SK-N-SH treated with all-trans-retinoic acid at 6 μM for 48 hours (cell line): ENCODE measurements around the gene ZNF599.

Experiments
- ATAC-seq: fragments of 200-7000 bp; cut with Tn5 transposase; 3 replicates; pipeline ENCODE4 v1.9.1; 2020; ENCODE audit warnings: mild to moderate bottlenecking, moderate library complexity
- ARNTL ChIP-seq: fragments of 450-650 bp; formaldehyde crosslinking; IDR thresholded peaks from 2 replicates; pipeline ENCODE4 v1.5.0; 2020; ENCODE audit warnings: low read depth, mild to moderate bottlenecking, moderate library complexity, borderline replicate concordance
- BACH2 ChIP-seq: fragments of 250-450 bp; sonication (Bioruptor Pico); IDR thresholded peaks from 2 replicates; pipeline ENCODE4 v1.9.0; 2021; ENCODE audit warnings: mild to moderate bottlenecking, borderline replicate concordance
- CREB5 ChIP-seq: fragments of 250-450 bp; sonication (Bioruptor Pico); IDR thresholded peaks from 2 replicates; pipeline ENCODE4 v1.5.1; 2020; ENCODE audit warnings: low read depth, mild to moderate bottlenecking, moderate library complexity
- CSDC2 ChIP-seq: fragments of 250-450 bp; sonication (Bioruptor Pico); IDR thresholded peaks from 2 replicates; pipeline ENCODE4 v1.5.0; 2020; ENCODE audit warnings: mild to moderate bottlenecking, moderate library complexity
- CSRNP3 ChIP-seq: fragments of 250-450 bp; sonication (Bioruptor Pico); IDR thresholded peaks from 2 replicates; pipeline ENCODE4 v1.5.1; 2021; ENCODE audit warnings: mild to moderate bottlenecking, moderate library complexity
- ISL1 ChIP-seq: fragments of 250-450 bp; sonication (Bioruptor Pico); IDR thresholded peaks from 2 replicates; pipeline ENCODE4 v2.1.2; 2022; ENCODE audit warnings: mild to moderate bottlenecking, moderate library complexity
- OSR1 ChIP-seq: fragments of 250-450 bp; sonication (Bioruptor Pico); IDR thresholded peaks from 2 replicates; pipeline ENCODE4 v1.8.0; 2022; ENCODE audit warnings: moderate library complexity, mild to moderate bottlenecking, inconsistent platforms
- PATZ1 ChIP-seq: fragments of 250-450 bp; sonication (Bioruptor Pico); IDR thresholded peaks from 2 replicates; pipeline ENCODE4 v1.8.0; 2020; ENCODE audit warnings: mild to moderate bottlenecking, moderate library complexity, borderline replicate concordance
- POU6F1 ChIP-seq: fragments of 250-450 bp; sonication (Bioruptor Pico); IDR thresholded peaks from 2 replicates; pipeline ENCODE4 v1.8.0; 2021; ENCODE audit warnings: low read depth, mild to moderate bottlenecking, moderate library complexity, borderline replicate concordance
- RARB ChIP-seq: fragments of 250-450 bp; sonication (Bioruptor Pico); IDR thresholded peaks from 2 replicates; pipeline ENCODE4 v1.8.0; 2021; ENCODE audit warnings: mild to moderate bottlenecking, moderate library complexity
- SNAI2 ChIP-seq: fragments of 250-450 bp; sonication (Bioruptor Pico); IDR thresholded peaks from 2 replicates; pipeline ENCODE4 v1.5.0; 2020; ENCODE audit warnings: mild to moderate bottlenecking, moderate library complexity
- TCF4 ChIP-seq: fragments of 250-450 bp; sonication (Bioruptor Pico); IDR thresholded peaks from 2 replicates; pipeline ENCODE4 v1.8.0; 2021; ENCODE audit warnings: mild to moderate bottlenecking, moderate library complexity, borderline replicate concordance
- TOX ChIP-seq: fragments of 250-450 bp; sonication (Bioruptor Pico); IDR thresholded peaks from 2 replicates; pipeline ENCODE4 v1.8.0; 2021; ENCODE audit warnings: mild to moderate bottlenecking, moderate library complexity, borderline replicate concordance
- TSHZ2 ChIP-seq: fragments of 250-450 bp; sonication (Bioruptor Pico); IDR thresholded peaks from 2 replicates; pipeline ENCODE4 v1.5.0; 2020; ENCODE audit warnings: mild to moderate bottlenecking, moderate library complexity
- ZC3H10 ChIP-seq: fragments of 250-450 bp; sonication (Bioruptor Pico); IDR thresholded peaks from 2 replicates; pipeline ENCODE4 v1.5.1; 2021; ENCODE audit warnings: mild to moderate bottlenecking, moderate library complexity
- ZFP3 ChIP-seq: fragments of 250-450 bp; sonication (Bioruptor Pico); IDR thresholded peaks from 2 replicates; pipeline ENCODE4 v1.5.0; 2020; ENCODE audit warnings: mild to moderate bottlenecking, moderate library complexity
- ZFP30 ChIP-seq: fragments of 450-650 bp; formaldehyde crosslinking; IDR thresholded peaks from 2 replicates; pipeline ENCODE4 v1.5.0; 2022; ENCODE audit warnings: mild to moderate bottlenecking, moderate library complexity
- ZNF70 ChIP-seq: fragments of 450-650 bp; formaldehyde crosslinking; IDR thresholded peaks from 2 replicates; pipeline ENCODE4 v1.5.0; 2020; ENCODE audit warnings: mild to moderate bottlenecking, moderate library complexity
- ZNF8 ChIP-seq: fragments of 450-650 bp; formaldehyde crosslinking; IDR thresholded peaks from 2 replicates; pipeline ENCODE4 v1.5.0; 2020; ENCODE audit warnings: mild to moderate bottlenecking, moderate library complexity

The ZNF599 gene

GRCh38 chr19:34722353-34722752 is 50.7 kb downstream of the ZNF599 start:
- TF ChIP-seq CSDC2: no peak
- TF ChIP-seq, all 23 proteins: peak for 0
- ATAC-seq: no peak

- TF ChIP-seq CSDC2 (no peak), ZC3H10 (CRISPR knock-in tag) (no peak), CSRNP3 (CRISPR knock-in tag) (no peak), ISL1 (CRISPR knock-in tag) (no peak), ZFP3 (no peak), RARB (CRISPR knock-in tag) (no peak), PATZ1 (CRISPR knock-in tag) (no peak), ZFP30 (CRISPR knock-in tag) (no peak), ZNF70 (CRISPR knock-in tag) (no peak), TSHZ2 (CRISPR knock-in tag) (no peak), TOX (CRISPR knock-in tag) (no peak)
- no peak for ATAC-seq
Observed at GRCh38 chr19:34715357-34715756, 57.7 kb downstream of the ZNF599 start.

- ATAC-seq: no peak
- TF ChIP-seq POU6F1 (CRISPR knock-in tag) (no peak), BACH2 (CRISPR knock-in tag) (no peak), CREB5 (CRISPR knock-in tag) (no peak), ZNF8 (no peak), RARB (CRISPR knock-in tag) (no peak), TCF4 (no peak), TSHZ2 (CRISPR knock-in tag) (no peak), OSR1 (CRISPR knock-in tag) (no peak), ZFP30 (CRISPR knock-in tag) (no peak), ARNTL (CRISPR knock-in tag) (no peak), ZFP3 (no peak), SNAI2 (no peak), ZNF70 (CRISPR knock-in tag) (no peak)
- TF ChIP-seq, all 23 proteins: peak for 0
Observed at GRCh38 chr19:34713262-34713637, 59.8 kb downstream of the ZNF599 start.
